Activated B cell treated with CpG ODN at 0.5 μM for 24 hours (primary cell): ENCODE results near the gene PRMT5. TPM values are rescaled to one million over a fixed set of nuclear protein-coding genes. Genes with fewer than 3 reads are reported as not detected.

Source experiments
- ATAC-seq: fragments of 200-7000 bp; cut with Tn5 transposase; one replicate; pipeline ENCODE4 v1.10.0; 2021; ENCODE audit warnings: low read depth, mild to moderate bottlenecking, moderate library complexity
- CTCF ChIA-PET: fragments of 350-600 bp; sonication (Branson Sonifier 250); formaldehyde crosslinking; loops from one replicate; lab custom pipeline; 2021; ENCODE audit warnings: antibody characterized with exemption; lab: Charles Lee
- POLR2A ChIA-PET: fragments of 350-600 bp; sonication (Branson Sonifier 250); formaldehyde crosslinking; loops from one replicate; lab custom pipeline; 2021; ENCODE audit warnings: antibody characterized with exemption; lab: Charles Lee
- DNase-seq: peaks from one replicate; pipeline ENCODE4 v3.0.0; 2022
- H3K27ac Mint-ChIP-seq: one replicate; pipeline ENCODE4 v1.8.0; 2020; ENCODE audit warnings: mixed read lengths
- H3K27me3 Mint-ChIP-seq: one replicate; pipeline ENCODE4 v1.8.0; 2021; ENCODE audit warnings: mixed read lengths
- H3K36me3 Mint-ChIP-seq: one replicate; pipeline ENCODE4 v1.8.0; 2021; ENCODE audit warnings: low read depth, mixed read lengths
- H3K4me1 Mint-ChIP-seq: one replicate; pipeline ENCODE4 v1.8.0; 2021; ENCODE audit warnings: mixed read lengths
- H3K4me3 Mint-ChIP-seq: one replicate; pipeline ENCODE4 v1.8.0; 2020; ENCODE audit warnings: mild to moderate bottlenecking, mixed read lengths
- H3K9me3 Mint-ChIP-seq: one replicate; pipeline ENCODE4 v1.8.0; 2020; ENCODE audit warnings: mixed read lengths
- intact Hi-C: fragments of 100-400 bp; cut with micrococcal nuclease; formaldehyde crosslinking; loops from one replicate; pipeline ENCODE4 v1.15.1; 2024
- total RNA-seq: library from RNA; stranded (reverse); gene quantifications from 2 replicates; pipeline ENCODE4 v1.2.3, GENCODE V29; 2022
- TF ChIP-seq, protein P1 (sequence below): fragments of 200-600 bp; IDR thresholded peaks from one replicate; pipeline ENCODE4 v1.8.0; 2022; ENCODE audit warnings: antibody characterized with exemption, mild to moderate bottlenecking

PRMT5 gene
- total RNA-seq, 1 donor from 2014 or later: 75.3 TPM

DNA sequence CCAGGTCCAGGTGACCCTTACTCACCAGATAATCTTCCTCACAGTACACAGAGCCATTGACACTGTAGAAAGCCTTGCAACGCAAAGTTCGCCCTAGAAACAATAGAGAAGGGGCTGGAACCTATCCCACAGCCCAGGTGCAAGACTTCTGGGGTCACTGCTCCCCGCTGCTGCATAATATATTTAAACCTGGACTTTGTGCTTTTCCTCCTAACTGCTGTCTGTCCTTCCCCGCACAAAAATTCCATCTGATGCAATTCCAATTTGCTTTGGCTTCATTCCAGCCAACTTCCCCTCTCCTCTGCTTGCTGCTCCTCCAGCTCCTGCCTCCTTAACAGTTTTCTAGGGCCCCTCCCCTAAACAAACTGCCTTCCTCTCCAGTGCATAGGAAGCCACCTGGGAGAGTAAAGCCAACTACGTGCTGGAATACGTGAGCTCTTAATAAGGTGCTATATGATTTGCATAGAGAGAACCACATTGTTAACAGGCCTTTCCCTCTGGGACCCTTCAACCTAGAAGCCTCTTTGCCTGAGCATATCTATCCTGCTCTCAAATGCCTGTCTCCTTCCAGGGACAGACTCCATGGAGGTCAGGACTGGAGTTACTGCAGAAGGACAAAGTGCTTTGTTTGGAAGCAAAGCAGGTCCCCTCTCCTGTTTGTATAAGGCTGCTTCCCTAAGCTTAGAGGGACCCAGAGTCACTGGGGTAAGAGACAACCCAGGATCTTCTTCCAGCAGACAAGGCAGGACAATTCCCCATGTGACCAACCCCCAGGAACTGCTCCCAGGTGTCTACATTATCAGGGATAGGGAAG is 47.7 kb upstream of the PRMT5 start:
- peaks cover 12% of the 10 kb centered on the region for H3K4me1 Mint-ChIP-seq
- DNase-seq (no peak), ATAC-seq (no peak)
- POLR2A ChIA-PET: interaction anchor here (0.6 to 1.5 kb wide), 4 partner anchors 19 to 445 kb away, joined by 3 to 7 read pairs (median 5); no protein-coding TSS in a partner anchor
- H3K36me3 Mint-ChIP-seq: no peaks in the 10 kb centered on the region
- TF ChIP-seq, protein P1, sequence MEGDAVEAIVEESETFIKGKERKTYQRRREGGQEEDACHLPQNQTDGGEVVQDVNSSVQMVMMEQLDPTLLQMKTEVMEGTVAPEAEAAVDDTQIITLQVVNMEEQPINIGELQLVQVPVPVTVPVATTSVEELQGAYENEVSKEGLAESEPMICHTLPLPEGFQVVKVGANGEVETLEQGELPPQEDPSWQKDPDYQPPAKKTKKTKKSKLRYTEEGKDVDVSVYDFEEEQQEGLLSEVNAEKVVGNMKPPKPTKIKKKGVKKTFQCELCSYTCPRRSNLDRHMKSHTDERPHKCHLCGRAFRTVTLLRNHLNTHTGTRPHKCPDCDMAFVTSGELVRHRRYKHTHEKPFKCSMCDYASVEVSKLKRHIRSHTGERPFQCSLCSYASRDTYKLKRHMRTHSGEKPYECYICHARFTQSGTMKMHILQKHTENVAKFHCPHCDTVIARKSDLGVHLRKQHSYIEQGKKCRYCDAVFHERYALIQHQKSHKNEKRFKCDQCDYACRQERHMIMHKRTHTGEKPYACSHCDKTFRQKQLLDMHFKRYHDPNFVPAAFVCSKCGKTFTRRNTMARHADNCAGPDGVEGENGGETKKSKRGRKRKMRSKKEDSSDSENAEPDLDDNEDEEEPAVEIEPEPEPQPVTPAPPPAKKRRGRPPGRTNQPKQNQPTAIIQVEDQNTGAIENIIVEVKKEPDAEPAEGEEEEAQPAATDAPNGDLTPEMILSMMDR: no peak
- intact Hi-C loops: no loop called here
- CTCF ChIA-PET: interaction anchor here (0.6 to 8.0 kb wide), 4 partner anchors 9 to 210 kb away, joined by 3 to 152 read pairs (median 3); partner anchors contain the start of gene AJUBA
- H3K27ac Mint-ChIP-seq: no peak overlapping the region
- no peaks in the 10 kb centered on the region for H3K9me3 Mint-ChIP-seq
- H3K27me3 Mint-ChIP-seq: peaks cover 15% of the 10 kb centered on the region
- no peak overlapping the region for H3K4me3 Mint-ChIP-seq

DNA sequence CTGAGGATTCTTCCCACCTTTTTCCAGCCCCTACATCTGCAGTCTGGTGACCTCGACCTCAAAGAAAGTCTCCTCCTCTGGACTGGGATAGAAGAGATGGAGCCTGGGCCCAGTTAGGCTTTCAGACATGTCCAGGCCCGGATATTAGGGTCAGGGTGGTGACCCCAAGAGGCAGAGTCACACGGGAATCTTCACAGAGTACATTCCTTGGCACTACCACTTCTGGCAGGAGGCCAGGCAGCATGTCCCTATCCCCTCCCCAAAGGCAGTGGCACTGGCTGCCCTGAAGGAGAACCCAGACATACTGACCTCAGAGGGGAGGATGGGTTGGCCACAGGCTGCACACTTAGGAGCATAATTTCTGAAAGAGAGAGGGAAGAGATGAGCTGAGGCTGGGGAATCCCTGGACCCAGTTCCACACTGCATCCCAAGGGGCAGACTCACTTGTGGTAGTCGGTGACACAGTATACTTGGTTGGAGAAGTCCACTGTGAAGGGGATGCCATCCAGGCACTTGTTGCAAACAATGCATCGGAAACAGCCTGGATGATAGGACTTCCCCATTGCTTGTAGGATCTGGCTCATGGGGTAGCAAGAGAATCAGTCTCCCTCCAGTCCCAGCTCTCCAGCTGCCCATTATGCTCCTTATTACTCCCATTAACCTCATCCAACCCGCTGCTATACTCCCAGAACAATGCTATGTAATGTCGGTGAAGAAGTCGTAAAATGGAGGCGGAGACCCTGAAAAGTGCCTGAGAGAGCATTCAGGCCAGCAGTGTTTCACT is 45.5 kb upstream of the PRMT5 start:
- H3K27me3 Mint-ChIP-seq: peaks cover 13% of the 10 kb centered on the region
- TF ChIP-seq, protein P1: no peak
- no peaks in the 10 kb centered on the region for H3K36me3 Mint-ChIP-seq
- ATAC-seq (no peak), DNase-seq (no peak)
- no peaks in the 10 kb centered on the region for H3K9me3 Mint-ChIP-seq
- H3K4me3 Mint-ChIP-seq: no peak overlapping the region
- H3K4me1 Mint-ChIP-seq: peaks cover 5% of the 10 kb centered on the region
- H3K27ac Mint-ChIP-seq: no peak overlapping the region
- POLR2A ChIA-PET: interaction anchor here (0.6 kb wide), 1 partner anchor 21 kb away, joined by 5 read pairs; no protein-coding TSS in a partner anchor
- intact Hi-C loops: loop anchor here (5.0 kb wide), 1 partner anchor 213 kb away; no protein-coding TSS in a partner anchor
- CTCF ChIA-PET: interaction anchor here (0.6 to 8.0 kb wide), 3 partner anchors 11 to 87 kb away, joined by 3 to 152 read pairs (median 50); partner anchors contain the start of genes AJUBA and CDH24

DNA sequence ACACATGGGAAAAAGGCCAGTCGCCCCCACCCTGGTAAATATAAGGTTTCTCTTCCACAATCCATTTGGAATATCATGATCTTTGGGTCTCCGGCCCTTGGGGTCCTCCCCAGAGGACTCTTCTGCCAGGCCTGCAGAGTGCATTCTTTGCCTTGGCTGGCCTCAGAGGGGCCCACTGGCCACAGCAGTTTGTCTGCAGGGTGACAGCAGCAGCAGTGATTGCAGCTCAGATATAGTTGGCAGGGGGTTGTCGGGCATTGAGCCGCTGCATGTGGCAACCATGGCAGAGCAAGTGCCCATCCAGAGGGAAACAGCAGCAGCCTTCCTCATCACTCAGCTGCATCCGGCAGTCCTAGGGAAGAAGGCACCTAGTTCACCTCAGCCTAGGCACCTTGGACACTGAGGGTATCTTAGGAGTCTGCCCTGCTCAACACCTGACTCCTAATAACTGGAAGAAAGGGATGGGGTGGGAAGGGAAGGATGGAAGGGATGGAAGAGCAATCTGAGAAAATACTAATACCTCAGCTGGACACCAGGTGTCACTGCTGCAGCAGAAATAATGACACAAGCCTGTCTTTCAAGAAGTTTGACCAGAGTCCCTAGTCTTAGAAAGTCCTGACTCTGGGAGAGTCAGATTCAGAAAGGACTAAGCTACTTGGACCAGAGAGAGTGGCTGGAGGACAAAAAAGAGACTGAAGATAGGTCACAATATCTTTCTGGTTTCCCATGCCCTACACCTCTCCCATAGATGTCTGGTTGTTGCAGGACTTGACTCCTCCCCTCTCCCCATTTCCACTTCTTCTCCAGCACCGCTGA is 44.2 kb upstream of the PRMT5 start:
- ChIA-PET CTCF (interaction anchor here (0.7 to 8.0 kb wide), 15 partner anchors 10 to 407 kb away, joined by 3 to 152 read pairs (median 7); partner anchors contain the start of genes AJUBA, CDH24, HAUS4 and PPP1R3E), POLR2A (interaction anchor here (1.1 kb wide), 1 partner anchor 9 kb away, joined by 6 read pairs; the partner anchor contains the start of gene AJUBA)
- Mint-ChIP-seq H3K4me3 (no peak overlapping the region), H3K27ac (no peak overlapping the region), H3K9me3 (no peaks in the 10 kb centered on the region), H3K27me3 (peaks cover 13% of the 10 kb centered on the region), H3K4me1 (peaks cover 5% of the 10 kb centered on the region), H3K36me3 (no peaks in the 10 kb centered on the region)
- no peak for DNase-seq
- ATAC-seq: peak; percentile 68
- TF ChIP-seq, protein P1: no peak
- intact Hi-C loops: loop anchor here (1.0 to 5.0 kb wide), 4 partner anchors 10 to 407 kb away; no protein-coding TSS in a partner anchor

DNA sequence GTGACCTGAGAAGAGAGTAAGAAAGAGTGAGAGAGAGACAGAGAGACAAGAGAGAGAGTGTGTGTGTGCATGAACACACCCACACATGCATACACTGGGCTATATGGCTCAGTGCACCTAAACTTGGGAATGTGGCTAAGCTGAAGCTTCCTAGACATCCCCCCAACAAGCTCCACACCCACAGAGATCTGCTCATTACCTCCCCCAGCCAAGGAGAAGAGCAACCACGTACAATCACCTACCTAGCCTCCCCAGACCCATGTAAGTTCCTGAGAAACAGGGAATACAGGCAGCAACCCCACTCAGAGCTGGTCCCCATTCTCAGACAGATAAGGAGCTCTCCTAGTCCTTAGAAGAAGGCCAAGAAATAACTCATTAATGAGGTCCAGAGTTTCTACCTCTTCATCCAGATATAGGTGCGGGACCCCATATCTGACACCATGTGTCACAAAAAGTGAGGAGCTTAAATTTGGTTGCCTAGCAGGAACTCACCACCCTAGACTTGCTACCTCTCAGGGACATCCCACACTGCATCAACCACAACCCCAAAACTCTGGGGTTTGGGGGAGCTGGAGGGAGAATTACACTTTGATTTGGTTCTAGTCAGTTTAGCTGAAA is 43.2 kb upstream of the PRMT5 start:
- Mint-ChIP-seq H3K9me3 (no peaks in the 10 kb centered on the region), H3K27me3 (peaks cover 11% of the 10 kb centered on the region), H3K27ac (no peak overlapping the region), H3K36me3 (no peaks in the 10 kb centered on the region), H3K4me3 (no peak overlapping the region), H3K4me1 (peaks cover 5% of the 10 kb centered on the region)
- DNase-seq: no peak
- no peak for ATAC-seq
- CTCF ChIA-PET: interaction anchor here (0.7 to 8.0 kb wide), 16 partner anchors 9 to 402 kb away, joined by 3 to 152 read pairs (median 6); partner anchors contain the start of genes AJUBA, CDH24, HAUS4 and PPP1R3E
- TF ChIP-seq, protein P1: no peak
- POLR2A ChIA-PET: interaction anchor here (1.0 to 1.1 kb wide), 2 partner anchors 10 to 86 kb away, joined by 4 to 6 read pairs; partner anchors contain the start of gene AJUBA
- intact Hi-C loops: loop anchor here (5.0 kb wide), 1 partner anchor 215 kb away; no protein-coding TSS in a partner anchor
